K562 (cell line): ENCODE results near the gene PPDPF. TPM values are rescaled to one million over a fixed set of nuclear protein-coding genes. Genes with fewer than 3 reads are reported as not detected.
A peak's percentile ranks its signal among the peaks of the same experiment; 100 is the strongest.

Experiments used
- ATAC-seq: fragments of 200-7000 bp; cut with Tn5 transposase; 3 replicates; pipeline ENCODE4 v1.9.1; 2020; ENCODE audit warnings: moderate library complexity
- BruUV-seq: library from RNA; stranded (reverse); fragments of 400-500 nt; replicated peaks from 2 replicates; lab custom pipeline; 2021; lab: Mats Ljungman, UMichigan
- CTCF ChIA-PET: fragments of 300-600 bp; formaldehyde crosslinking; extraction: SDS; loops from one replicate; lab custom pipeline; 2021; ENCODE audit warnings: low intra/inter-chr PET ratio; lab: Yijun Ruan, JAX
- POLR2A ChIA-PET: fragments of 300-600, 350-650 bp; sonication (Branson Sonifier 250); formaldehyde crosslinking; extraction: SDS; loops from one replicate; lab custom pipeline; 2021; ENCODE audit warnings: antibody characterized with exemption, inconsistent platforms; lab: Yijun Ruan, JAX
- DNase-seq, 4 experiments: peaks; one replicate each; pipeline versions ENCODE4 v3.0.0 to v3.0.0-alpha.2; 2011 to 2018; ENCODE audit warnings: low spot score in 3 of 4, mixed read lengths in 3 of 4; ENCODE audit errors: extremely low read depth in 1 of 4
- FAIRE-seq: peaks from 2 replicates; lab custom pipeline; 2011; peaks lifted over from hg19 to GRCh38; lab: Jason Lieb, UNC
- H2AFZ ChIP-seq: 2 replicates; pipeline ENCODE4 v1.6.0; 2011; ENCODE audit warnings: low read depth, low read length, control low read depth, inconsistent platforms
- H3K27ac ChIP-seq: fragments of 200-600 bp; 3 replicates; pipeline ENCODE4 v1.8.0; 2011; ENCODE audit warnings: low read depth, mild to moderate bottlenecking, control low read depth, inconsistent platforms, low read length, moderate library complexity, mixed read lengths; ENCODE audit errors: extremely low read depth
- H3K27me3 ChIP-seq, 2 experiments: fragments of 300-600 bp in 1 of 2; 2 replicates in 1 of 2; 3 replicates in 1 of 2; pipeline versions ENCODE4 v1.6.0 to v1.8.0; 2011; ENCODE audit warnings: inconsistent platforms in 2 of 2, low read length in 2 of 2, mild to moderate bottlenecking in 1 of 2, mixed read lengths in 1 of 2, moderate library complexity in 1 of 2; ENCODE audit not compliant: control insufficient read depth in 2 of 2, insufficient read depth in 2 of 2
- H3K36me3 ChIP-seq: fragments of 300-600 bp; 3 replicates; pipeline ENCODE4 v1.8.0; 2011; ENCODE audit warnings: mild to moderate bottlenecking, low read length, inconsistent platforms; ENCODE audit not compliant: control insufficient read depth, insufficient read depth
- H3K4me1 ChIP-seq, 2 experiments: fragments of 200-600 bp in 1 of 2; replicated peaks in 1 of 2; 2 replicates in 1 of 2; 3 replicates in 1 of 2; pipeline versions ENCODE4 v1.5.1 to v1.8.0; 2011; ENCODE audit warnings: inconsistent platforms in 2 of 2, low read length in 2 of 2, mild to moderate bottlenecking in 1 of 2, mixed read lengths in 1 of 2, moderate library complexity in 1 of 2; ENCODE audit not compliant: control insufficient read depth in 2 of 2, insufficient read depth in 2 of 2
- H3K4me2 ChIP-seq: 2 replicates; pipeline ENCODE4 v1.6.1; 2011; ENCODE audit warnings: low read length, control low read depth, inconsistent platforms, mixed read lengths; ENCODE audit not compliant: insufficient read depth
- H3K4me3 ChIP-seq: fragments of 200-600 bp; sonication (generic), shearing (Covaris generic); 2 replicates; pipeline ENCODE4 v1.5.1; 2016; ENCODE audit warnings: control low read depth, inconsistent platforms
- H3K79me2 ChIP-seq: fragments of 200-600 bp; 3 replicates; pipeline ENCODE4 v1.8.0; 2011; ENCODE audit warnings: low read length, inconsistent platforms; ENCODE audit not compliant: control insufficient read depth, insufficient read depth
- H3K9ac ChIP-seq, 2 experiments: 2 replicates each; pipeline versions ENCODE4 v1.6.0 to v1.6.1; 2011; ENCODE audit warnings: low read depth in 2 of 2, low read length in 2 of 2, control low read depth in 1 of 2, inconsistent platforms in 1 of 2, mild to moderate bottlenecking in 1 of 2, mixed read lengths in 1 of 2; ENCODE audit not compliant: insufficient read depth in 1 of 2
- H3K9me1 ChIP-seq: one replicate; pipeline ENCODE4 v1.6.0; 2011; ENCODE audit warnings: inconsistent platforms, mild to moderate bottlenecking, low read length, moderate library complexity; ENCODE audit not compliant: control insufficient read depth, insufficient read depth
- H3K9me3 ChIP-seq: replicated peaks from 2 replicates; pipeline ENCODE4 v1.5.1; 2011; ENCODE audit warnings: low read depth, low read length, inconsistent platforms; ENCODE audit not compliant: control insufficient read depth, insufficient read depth
- H4K20me1 ChIP-seq: replicated peaks from 2 replicates; pipeline ENCODE4 v1.6.1; 2011; ENCODE audit warnings: low read length, inconsistent platforms, mixed read lengths; ENCODE audit not compliant: control insufficient read depth, insufficient read depth
- CAMTA2 ChIP-seq: fragments of 250-450 bp; sonication (Bioruptor Pico); conservative IDR thresholded peaks from 2 replicates; pipeline ENCODE4 v1.5.1; 2022
- JUN ChIP-seq, 2 experiments: sonication (generic) in 1 of 2; formaldehyde crosslinking in 1 of 2; IDR thresholded peaks; 2 replicates each; pipeline versions ENCODE4 v1.6.1 to v1.8.0; 2012 to 2022; ENCODE audit warnings: borderline replicate concordance in 2 of 2, mild to moderate bottlenecking in 2 of 2, improper control_type of control experiment in 1 of 2, low read depth in 1 of 2, low read length in 1 of 2, missing genetic modification reagents in 1 of 2
- MCM5 ChIP-seq: fragments of 450-650 bp; IDR thresholded peaks from 2 replicates; pipeline ENCODE4 v1.6.1; 2016; ENCODE audit warnings: low read depth
- SMAD4 ChIP-seq: fragments of 250-450 bp; sonication (Bioruptor Pico); conservative IDR thresholded peaks from 2 replicates; pipeline ENCODE4 v1.8.0; 2021; ENCODE audit warnings: inconsistent platforms, mild to moderate bottlenecking, moderate library complexity
- XRCC3 ChIP-seq: fragments of 450-650 bp; IDR thresholded peaks from 2 replicates; pipeline ENCODE4 v1.6.1; 2017; ENCODE audit warnings: mild to moderate bottlenecking, moderate library complexity
- ZNF696 ChIP-seq: fragments of 250-450 bp; sonication (Bioruptor Pico); conservative IDR thresholded peaks from 2 replicates; pipeline ENCODE4 v1.4.0; 2020; ENCODE audit warnings: mild to moderate bottlenecking, moderate library complexity
- WGBS: fragments of 100-300 bp; shearing (Covaris generic); methylation state at CpG from one replicate; pipeline ENCODE4 v1.1.6; 2016; ENCODE audit warnings: low coverage, mixed read lengths; ENCODE audit not compliant: insufficient coverage; ENCODE audit errors: missing lambda C conversion rate; 5-methylcytosine and 5-hydroxymethylcytosine counted together
- in situ Hi-C: fragments of 300-500 bp; cut with MboI; formaldehyde crosslinking; loops from 4 replicates; pipeline ENCODE4 v1.15.0; 2018; ENCODE audit warnings: inconsistent platforms, mixed read lengths
- intact Hi-C: fragments of 100-400 bp; cut with micrococcal nuclease; formaldehyde crosslinking; loops from 2 replicates; pipeline ENCODE4 v1.14.2; 2022
- polyA plus RNA-seq, 8 experiments: library from polyadenylated mRNA; depleted of rRNA in 4 of 8; stranded (reverse) in 5 of 8; unstranded in 3 of 8; fragments of >200 nt; fragmentation: Nextera tagmentation in 2 of 8; fragmentation: Illumina TruSeq in 1 of 8; extraction: Ambion mirVana in 2 of 8; extraction: Trizol in 1 of 8; gene quantifications; 2 replicates each; pipeline versions ENCODE4 v1.2.1 to v1.2.3, GENCODE V29; 2011 to 2014; ENCODE audit warnings: inconsistent platforms in 1 of 8, missing spikeins in 1 of 8
- total RNA-seq, 7 experiments: library from RNA; depleted of rRNA in 6 of 7; stranded (reverse); fragments of >200 nt in 6 of 7; fragmentation: Illumina TruSeq in 2 of 7; extraction: Trizol in 2 of 7; gene quantifications; 2 replicates each; pipeline versions ENCODE4 v1.2.1 to v1.2.3, GENCODE V29; 2011 to 2021; ENCODE audit warnings: low replicate concordance in 1 of 7

Gene PPDPF
- total and polyA plus RNA-seq, 9 of the 15 experiments (the other 6 are each of a cell fraction or from before 2014, with no cell fraction given) = 0.77 to 233 (median 10.5) TPM

DNA sequence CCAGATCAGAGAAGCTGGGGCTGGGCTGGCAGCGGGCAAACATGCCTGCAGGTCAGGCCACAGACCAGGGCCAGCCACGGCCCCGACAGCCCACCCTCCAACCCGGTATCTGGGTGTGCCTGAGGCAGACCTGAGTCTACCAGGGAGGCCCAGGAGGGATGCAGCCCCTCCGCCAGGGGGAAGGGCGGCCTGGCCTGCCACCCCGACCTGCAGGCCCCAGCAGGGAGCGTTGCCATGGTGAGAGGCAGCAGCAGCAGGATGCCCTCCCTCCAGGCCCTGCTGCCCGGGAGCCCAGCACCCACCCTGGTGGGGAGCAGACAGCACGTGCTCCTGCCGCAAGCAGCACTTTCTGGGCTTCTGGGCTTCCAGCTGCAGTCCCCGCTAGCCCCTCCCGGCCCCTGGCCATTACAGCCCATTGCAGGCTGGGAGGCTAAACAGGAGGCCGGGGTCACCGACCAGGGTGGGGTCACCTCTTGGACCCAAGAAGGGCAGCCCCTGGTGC is 17.8 kb upstream of the PPDPF start:
- no TSS peak for BruUV-seq
- DNase-seq = no peak
- FAIRE-seq = no peak
- Histone ChIP-seq H3K79me2 (no peaks in the 10 kb centered on the region), H3K9me3 (peaks cover 6% of the 10 kb centered on the region), H3K9me1 (no peaks in the 10 kb centered on the region), H3K9ac (no peak overlapping the region; a peak in 1 of 4 replicates), H3K27ac (no peak overlapping the region), H3K4me3 (no peak overlapping the region), H3K4me2 (no peak overlapping the region), H3K27me3 (peaks cover 9 to 21% of the 10 kb centered on the region in 2 experiments; a peak in 3 of 5 replicates), H4K20me1 (no peaks in the 10 kb centered on the region), H3K36me3 (no peaks in the 10 kb centered on the region), H2AFZ (no peak overlapping the region), H3K4me1 (peaks cover 0 to 64% of the 10 kb centered on the region in 2 experiments; a peak in 3 of 5 replicates)
- no peak for ATAC-seq
- ChIA-PET CTCF (no interaction called here), POLR2A (interaction anchor here (0.5 to 2.5 kb wide), 4 partner anchors 9 to 241 kb away, joined by 3 to 7 read pairs (median 4); partner anchors contain the start of gene PPDPF)
- intact Hi-C loops (no loop called here), in situ Hi-C loops (no loop called here)
- TF ChIP-seq MCM5 = no peak
- TF ChIP-seq XRCC3 = no peak
- TF ChIP-seq ZNF696 (CRISPR knock-in tag) = no peak
- TF ChIP-seq CAMTA2 = no peak
- TF ChIP-seq JUN (IDR thresholded peaks at IDR 0.05; ENCODE audit: borderline replicate concordance, low read depth, low read length) = no peak
- no peak for TF ChIP-seq JUN (CRISPR knock-in tag; IDR thresholded peaks at IDR 0.05; ENCODE audit: borderline replicate concordance)
- 35% methylated on average over 12 of the region's 15 CpGs for WGBS

DNA sequence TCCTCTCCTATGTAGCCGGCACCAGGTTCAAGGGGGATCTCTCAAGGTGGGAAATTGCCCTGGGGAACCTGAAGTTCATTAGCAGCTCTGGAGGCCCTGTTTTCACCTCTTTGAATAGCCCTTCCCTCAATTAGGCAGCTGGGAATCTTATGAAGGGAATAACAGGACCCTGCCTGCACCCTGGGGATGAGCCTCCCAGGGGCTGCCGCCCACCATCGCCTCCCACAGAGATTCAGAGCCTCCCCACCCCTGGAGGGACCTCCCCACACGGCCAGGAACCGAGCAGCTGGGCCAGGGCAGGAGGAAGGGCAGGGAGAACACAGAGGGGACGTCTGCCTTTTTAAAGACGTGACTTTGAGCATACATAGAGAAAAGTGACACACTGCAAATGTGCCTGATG is 17.0 kb upstream of the PPDPF start:
- no peak for DNase-seq
- no peaks in the 10 kb centered on the region for H3K36me3 ChIP-seq
- FAIRE-seq = no peak
- peaks cover 6% of the 10 kb centered on the region for H3K9me3 ChIP-seq
- H2AFZ ChIP-seq = 0 out of 2 replicates have a peak overlapping the region, but pooled peaks have one; percentile 1
- ATAC-seq = no peak
- H3K4me1 ChIP-seq = peaks cover 0 to 59% of the 10 kb centered on the region in 2 experiments; a peak in 4 of 5 replicates
- no peak overlapping the region for H3K4me3 ChIP-seq
- H3K79me2 ChIP-seq = no peaks in the 10 kb centered on the region
- intact Hi-C loops = no loop called here
- no peak overlapping the region for H3K4me2 ChIP-seq
- H3K9ac ChIP-seq = 0 out of 4 replicates have a peak overlapping the region, but pooled peaks of 1 of the 2 experiments have one; percentile 52
- WGBS = 1% methylated on average over 7 of the region's 7 CpGs
- peaks cover 15 to 29% of the 10 kb centered on the region in 2 experiments; a peak in 4 of 5 replicates for H3K27me3 ChIP-seq
- TF ChIP-seq SMAD4 (CRISPR knock-in tag) = no peak
- TF ChIP-seq, all 486 proteins: peak for 0
- BruUV-seq = no TSS peak
- Histone ChIP-seq H3K27ac (no peak overlapping the region), H3K9me1 (no peaks in the 10 kb centered on the region), H4K20me1 (no peaks in the 10 kb centered on the region)
- CTCF ChIA-PET = no interaction called here
- POLR2A ChIA-PET = interaction anchor here (1.2 to 2.5 kb wide), 2 partner anchors 10 to 17 kb away, joined by 3 to 7 read pairs; partner anchors contain the start of gene PPDPF
- in situ Hi-C loops = no loop called here
